Measurements from ENCODE around the gene ZNF512. TPM values are rescaled to one million over a fixed set of nuclear protein-coding genes. Genes with fewer than 3 reads are reported as not detected.

ZNF512 gene
- total and polyA plus RNA-seq, 2 of the 13 experiments (the other 11 are each of a cell fraction or from before 2014, with no cell fraction given): 29.8 to 31.0 TPM

GRCh38 chr2:27628767-27629709 is 46.2 kb downstream of the ZNF512 start, which contains the start of the genes CCDC121 and GPN1 (continued):
- TF ChIP-seq ZNF574 (CRISPR knock-in tag; IDR thresholded peaks at IDR 0.05) (peak; percentile 100), ZNF20 (CRISPR knock-in tag; IDR thresholded peaks at IDR 0.05) (no peak), ARID4A (CRISPR knock-in tag; IDR thresholded peaks at IDR 0.05; ENCODE audit: borderline replicate concordance) (peak; percentile 98), CEBPG (CRISPR knock-in tag; IDR thresholded peaks at IDR 0.05) (peak; percentile 49), SMYD3 (CRISPR knock-in tag; IDR thresholded peaks at IDR 0.05) (no peak), ZNF800 (CRISPR knock-in tag; IDR thresholded peaks at IDR 0.05) (0 out of 2 replicates have a peak, but pooled peaks have one; percentile 59), PLRG1 (conservative IDR thresholded peaks at IDR 0.05) (no peak), NAIF1 (CRISPR knock-in tag; IDR thresholded peaks at IDR 0.05; ENCODE audit: borderline replicate concordance) (peak; percentile 92; the same call in 1 of the 2 replicates), ZNF543 (CRISPR knock-in tag; IDR thresholded peaks at IDR 0.05) (peak; percentile 52; the same call in 1 of the 2 replicates), NFE2 (CRISPR knock-in tag; IDR thresholded peaks at IDR 0.05) (no peak), KDM4B (CRISPR knock-in tag; IDR thresholded peaks at IDR 0.05) (peak; percentile 57), ZBTB37 (CRISPR knock-in tag; IDR thresholded peaks at IDR 0.05) (peak; percentile 50; the same call in 1 of the 2 replicates), TEAD3 (CRISPR knock-in tag; optimal IDR thresholded peaks at IDR 0.05; ENCODE audit: borderline replicate concordance) (peak; percentile 78), THAP9 (CRISPR knock-in tag; IDR thresholded peaks at IDR 0.05; ENCODE audit: borderline replicate concordance) (peak; percentile 89)
